GM19099 (cell line): Measurements from ENCODE around the gene CDC23.

ENCODE experiments used
- POLR2A ChIP-seq: IDR thresholded peaks from 3 replicates; pipeline ENCODE4 v1.6.1; 2011; ENCODE audit warnings: low read depth; ENCODE audit not compliant: insufficient read length; ENCODE audit errors: extremely low read depth

Gene CDC23

DNA sequence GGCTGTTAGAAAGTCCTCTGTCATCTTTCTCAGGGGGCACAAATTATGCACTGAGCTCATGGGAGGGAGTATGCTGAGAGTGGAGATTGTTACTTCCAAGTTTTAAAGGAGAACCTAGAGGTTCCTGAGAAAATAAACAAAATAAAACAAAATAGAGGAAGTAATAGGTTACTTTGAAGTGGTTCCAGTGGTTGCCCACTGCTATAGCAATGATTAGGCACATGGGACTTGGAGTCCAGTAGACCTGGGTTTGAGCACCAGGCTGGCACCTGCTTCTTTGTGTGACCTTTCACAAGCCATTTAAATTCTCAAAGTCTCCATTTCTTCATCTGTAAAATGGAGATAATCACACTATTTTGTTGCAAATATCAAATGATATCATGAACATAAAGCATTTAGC, 13.8 kb upstream of the CDC23 start:
- TF ChIP-seq POLR2A = no peak

DNA sequence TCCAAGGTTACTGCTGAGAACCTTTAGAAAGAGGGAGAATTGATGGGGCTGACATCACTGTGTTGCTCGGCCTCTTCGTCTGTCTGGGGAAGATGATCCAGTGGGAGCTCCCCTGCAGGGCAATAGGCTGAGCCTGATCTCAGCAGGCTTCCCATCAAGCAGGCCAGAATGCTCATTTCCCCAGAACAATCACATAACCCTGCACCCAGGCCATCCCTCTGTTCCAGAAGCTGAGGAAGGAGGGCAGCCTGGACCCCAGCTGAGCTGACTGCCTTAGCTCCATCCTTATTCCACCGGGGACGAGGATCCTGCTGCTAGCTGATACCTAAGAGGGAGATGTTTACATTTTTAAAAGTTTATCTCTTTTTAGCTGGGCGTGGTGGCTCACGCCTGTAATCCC, 11.6 kb upstream of the CDC23 start:
- no peak for TF ChIP-seq POLR2A

DNA sequence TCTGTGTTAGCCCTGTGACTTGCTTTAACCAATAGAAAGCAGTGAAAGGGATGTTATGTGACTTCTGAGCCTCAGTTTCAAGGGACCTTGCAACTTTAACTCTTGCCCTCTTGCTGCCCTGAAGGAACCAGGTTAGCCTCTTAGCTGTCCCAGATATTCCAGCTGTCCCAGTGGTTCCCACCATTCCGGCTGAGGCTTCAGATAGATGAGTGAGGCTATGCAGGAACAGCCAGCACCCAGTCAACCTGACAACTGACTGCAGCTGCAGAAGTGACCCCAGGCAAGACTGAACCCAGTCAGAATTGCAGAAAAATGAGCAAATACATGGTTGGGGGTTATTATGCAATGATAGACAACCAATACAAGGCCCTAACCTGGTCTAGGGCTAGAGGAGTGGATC, 10.4 kb upstream of the CDC23 start:
- no peak for TF ChIP-seq POLR2A

DNA sequence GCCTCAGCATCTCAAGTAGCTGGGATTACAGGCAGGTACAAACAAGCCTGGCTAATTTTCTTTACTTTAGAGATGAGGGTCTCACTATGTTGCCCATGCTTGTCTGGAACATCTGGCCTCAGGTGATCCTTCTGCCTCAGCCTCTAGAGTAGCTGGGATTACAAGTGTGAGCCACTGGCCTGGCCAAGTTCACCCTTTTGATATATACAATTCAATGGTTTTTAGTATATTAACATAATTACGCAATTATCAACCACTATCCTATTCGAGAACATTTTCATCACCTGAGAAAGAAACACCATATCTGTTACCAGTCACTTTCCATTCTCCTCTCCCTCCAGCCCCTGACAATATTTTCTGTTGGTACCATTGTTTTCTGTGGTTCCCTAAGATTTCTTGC, 3.7 kb upstream of the CDC23 start:
- TF ChIP-seq POLR2A = no peak

DNA sequence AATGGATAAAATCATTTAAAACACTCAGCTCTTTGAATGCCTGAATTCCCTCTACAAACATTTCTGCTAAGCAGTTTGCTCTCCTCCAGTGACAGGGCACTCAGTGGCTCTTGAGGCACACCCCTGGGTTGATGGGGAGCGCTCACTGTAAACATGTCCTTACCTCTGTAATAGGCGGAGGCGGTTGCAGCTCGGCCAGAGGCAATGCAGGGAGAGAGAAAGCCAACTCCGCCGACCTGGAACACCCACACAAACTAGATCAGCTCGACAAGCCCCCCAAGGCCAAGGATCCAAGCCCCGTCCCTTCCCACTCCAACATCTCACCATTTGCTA, 329 bp downstream of the CDC23 start:
- no peak for TF ChIP-seq POLR2A

DNA sequence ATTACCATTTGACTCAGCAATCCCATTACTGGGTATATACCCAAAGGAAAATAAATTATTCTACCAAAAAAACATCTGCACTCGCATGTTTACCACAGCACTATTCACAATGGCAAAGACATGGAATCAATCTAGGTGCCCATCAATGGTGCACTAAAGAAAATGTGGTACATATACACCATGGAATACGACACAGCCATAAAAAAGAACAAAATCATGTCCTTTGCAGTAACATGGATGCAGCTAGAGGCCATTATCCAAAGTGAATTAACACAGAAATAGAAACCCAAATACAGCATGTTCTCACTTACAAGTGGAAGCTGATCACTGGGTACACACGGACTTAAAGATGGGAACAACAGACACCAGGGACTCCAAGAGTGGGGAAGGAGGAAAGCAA, 2.1 kb downstream of the CDC23 start:
- TF ChIP-seq POLR2A = no peak

DNA sequence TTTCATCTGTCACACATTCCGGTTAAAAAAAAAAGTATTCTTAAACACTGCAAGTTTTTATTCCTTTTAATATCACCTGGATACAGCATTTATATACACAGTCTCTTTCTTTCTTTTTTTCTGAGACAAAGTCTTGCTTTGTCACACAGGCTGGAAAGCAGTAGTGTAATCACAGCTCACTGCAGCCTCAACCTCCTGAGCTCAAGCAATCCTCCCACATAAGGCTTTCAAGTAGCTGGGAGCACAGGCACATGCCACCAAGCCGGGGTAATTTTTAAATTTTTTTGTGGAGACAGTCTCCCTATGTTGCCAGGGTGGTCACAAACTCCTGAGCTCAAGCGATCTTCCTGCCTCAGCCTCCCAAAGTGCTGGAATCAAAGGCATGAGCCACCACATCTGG, 20.3 kb downstream of the CDC23 start:
- TF ChIP-seq POLR2A = no peak

DNA sequence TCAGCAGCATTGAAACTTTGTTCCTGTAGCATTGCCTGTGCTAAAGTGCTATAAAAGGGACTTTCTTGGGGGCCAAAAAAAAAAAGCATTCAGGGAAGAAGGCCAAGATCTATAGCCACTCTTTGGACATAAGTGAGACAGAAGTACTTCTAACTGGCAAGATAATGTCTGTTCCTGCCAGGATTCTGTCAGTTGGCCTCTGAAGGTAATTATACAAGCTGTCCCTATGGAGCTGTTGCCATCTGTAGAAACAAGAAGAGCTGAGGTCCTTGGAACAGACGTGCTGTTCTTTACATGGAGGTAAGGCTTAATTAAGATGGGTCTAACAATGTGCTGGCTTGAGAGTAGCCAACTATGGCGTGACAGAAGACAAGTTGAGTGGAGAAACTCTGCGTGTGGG, 24.5 kb downstream of the CDC23 start:
- no peak for TF ChIP-seq POLR2A

DNA sequence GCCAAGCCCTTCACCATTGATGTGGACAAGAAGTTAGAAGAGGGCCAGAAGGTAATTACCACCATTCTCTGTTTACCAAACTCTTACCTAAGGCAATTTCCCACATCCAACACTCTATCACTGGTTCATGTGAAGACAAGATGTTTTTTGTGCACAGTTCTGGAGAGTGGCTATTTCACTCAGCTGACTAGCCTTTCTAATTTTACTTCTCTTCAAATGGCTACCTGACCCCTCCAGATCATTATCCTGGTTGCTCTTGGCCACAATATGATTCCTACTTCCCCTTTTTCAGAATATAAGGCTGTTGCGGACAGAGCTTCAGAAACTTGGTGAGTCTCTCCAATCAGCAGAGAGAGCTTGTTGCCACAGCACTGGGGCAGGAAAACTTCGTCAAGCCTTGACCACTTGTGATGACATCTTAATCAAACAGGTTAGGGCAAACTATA, 27.1 kb downstream of the CDC23 start:
- TF ChIP-seq POLR2A = no peak

DNA sequence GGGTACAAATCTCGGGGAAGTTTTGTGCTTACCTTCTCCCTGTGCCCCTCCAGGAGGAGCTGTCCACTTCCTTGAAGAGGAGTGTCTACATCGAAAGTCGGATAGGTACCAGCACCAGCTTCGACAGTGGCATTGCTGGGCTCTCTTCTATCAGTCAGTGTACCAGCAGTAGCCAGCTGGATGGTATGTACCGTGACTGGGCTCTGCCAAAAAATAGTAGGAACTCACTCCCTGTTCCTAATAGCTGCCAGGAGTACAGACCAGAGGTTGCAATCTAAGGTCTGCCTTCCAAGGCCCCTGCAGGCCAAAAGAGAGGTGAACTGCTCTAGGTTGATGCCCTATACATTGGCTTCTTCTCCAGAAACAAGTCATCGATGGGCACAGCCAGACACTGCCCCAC, 30.3 kb downstream of the CDC23 start:
- no peak for TF ChIP-seq POLR2A

DNA sequence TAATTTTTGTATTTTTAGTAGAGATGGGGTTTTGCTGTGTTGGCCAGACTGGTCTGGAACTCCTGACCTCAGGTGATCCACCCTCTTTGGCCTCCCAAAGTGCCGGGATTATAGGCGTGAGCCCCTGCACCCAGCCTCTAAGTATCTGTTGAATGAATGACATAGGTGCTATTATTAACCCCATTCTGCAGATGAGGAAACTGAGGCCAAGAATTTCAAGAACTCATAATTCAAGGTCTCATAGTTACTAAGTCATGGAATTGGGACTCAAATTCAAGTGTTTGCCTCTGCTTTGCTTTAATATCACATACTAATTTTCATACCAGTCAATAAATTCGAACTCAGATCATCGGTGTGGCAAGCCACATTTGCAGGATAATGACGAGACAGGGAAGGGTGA, 32.3 kb downstream of the CDC23 start:
- TF ChIP-seq POLR2A = no peak

DNA sequence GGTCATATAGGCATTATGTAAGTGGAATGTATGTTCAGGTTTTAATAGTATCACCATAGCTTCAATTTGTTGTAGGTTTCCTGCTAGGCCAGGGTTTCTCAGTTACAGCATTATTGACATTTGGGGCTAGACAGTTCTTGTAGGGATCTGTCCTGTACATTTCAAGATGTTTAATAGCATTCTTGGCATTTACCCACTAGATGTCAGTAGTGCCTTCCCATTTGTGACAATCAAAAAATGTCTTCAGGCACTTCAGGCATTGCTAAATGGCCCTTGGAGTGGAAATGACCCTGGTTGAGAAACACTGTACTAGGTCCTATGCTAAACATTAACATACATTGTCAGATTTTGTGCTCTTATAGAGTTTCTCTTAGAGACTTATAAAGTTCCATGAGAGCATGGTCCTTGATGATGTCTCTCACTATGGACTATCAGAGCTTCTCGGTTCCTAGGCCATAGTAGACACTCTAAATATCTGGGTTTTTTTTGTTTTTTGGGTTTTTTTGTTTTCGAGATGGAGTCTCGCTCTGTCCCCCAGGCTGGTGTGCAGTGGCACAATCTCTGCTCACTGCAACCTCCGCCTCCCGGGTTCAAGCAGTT, 32.8 kb downstream of the CDC23 start:
- TF ChIP-seq POLR2A = no peak

DNA sequence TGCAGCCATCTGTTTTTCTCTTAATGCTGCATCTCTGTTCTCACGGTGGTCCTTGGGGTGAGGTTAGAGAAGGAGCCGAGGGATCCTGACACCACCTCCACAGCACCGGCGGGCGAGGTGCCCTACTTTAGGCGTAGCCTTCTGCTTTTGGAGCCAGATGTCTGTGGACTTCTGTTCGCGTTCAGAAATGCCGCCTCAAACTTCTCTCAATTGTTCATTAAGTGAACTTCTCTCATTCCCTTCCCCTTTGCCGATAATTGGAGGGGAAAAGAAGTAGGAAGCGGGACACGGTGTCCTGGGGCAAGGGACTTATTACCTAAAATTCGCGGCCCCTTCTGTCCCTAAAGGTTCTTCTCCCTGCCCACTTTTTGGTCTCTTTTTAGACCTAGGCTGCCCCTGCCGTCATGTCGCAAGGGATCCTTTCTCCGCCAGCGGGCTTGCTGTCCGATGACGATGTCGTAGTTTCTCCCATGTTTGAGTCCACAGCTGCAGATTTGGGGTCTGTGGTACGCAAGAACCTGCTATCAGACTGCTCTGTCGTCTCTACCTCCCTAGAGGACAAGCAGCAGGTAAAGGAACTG, 33.8 kb downstream of the CDC23 start:
- TF ChIP-seq POLR2A = no peak

DNA sequence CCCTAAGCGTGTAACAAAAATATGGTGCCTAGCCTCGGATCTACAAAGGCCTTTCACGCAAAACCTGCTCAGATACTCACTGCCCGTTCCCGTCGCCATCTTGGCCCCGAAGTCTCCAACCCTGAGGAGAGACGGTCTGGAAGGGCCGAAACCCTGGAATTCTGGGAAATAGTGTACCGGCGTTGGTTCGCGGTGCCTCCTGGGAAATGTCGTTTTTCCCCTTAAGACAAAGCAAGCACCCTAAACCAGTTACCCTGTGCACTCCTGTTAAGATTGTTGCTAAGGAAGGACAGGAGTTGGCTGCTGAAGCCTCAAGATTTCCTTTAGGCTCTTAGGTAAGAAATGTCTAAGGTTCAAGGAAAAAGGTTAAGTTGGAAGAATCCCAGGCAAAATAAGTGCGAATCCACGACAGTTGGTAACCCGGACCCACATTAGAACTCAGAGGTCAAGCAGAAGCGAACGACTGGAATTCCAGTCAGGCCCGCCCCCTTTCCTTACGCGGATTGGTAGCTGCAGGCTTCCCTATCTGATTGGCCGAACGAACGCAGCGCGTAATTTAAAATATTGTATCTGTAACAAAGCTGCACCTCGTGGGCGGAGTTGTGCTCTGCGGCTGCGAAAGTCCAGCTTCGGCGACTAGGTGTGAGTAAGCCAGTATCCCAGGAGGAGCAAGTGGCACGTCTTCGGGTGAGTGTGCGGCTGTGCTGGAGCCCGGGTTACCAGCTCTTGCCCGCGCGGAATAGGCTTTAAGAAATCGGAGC, 34.4 kb downstream of the CDC23 start, which contains the start of the genes BRD8 and KIF20A:
Gene BRD8, minus strand, starts transcription at position 115 of the 761 bp plus-strand sequence. Its CDS starts 16 bp downstream, at position 99.
Gene KIF20A, plus strand, starts transcription at position 597 of the 761 bp plus-strand sequence. CDS start 569 bp downstream, outside the sequence.
- peak; percentile 77 for TF ChIP-seq POLR2A

DNA sequence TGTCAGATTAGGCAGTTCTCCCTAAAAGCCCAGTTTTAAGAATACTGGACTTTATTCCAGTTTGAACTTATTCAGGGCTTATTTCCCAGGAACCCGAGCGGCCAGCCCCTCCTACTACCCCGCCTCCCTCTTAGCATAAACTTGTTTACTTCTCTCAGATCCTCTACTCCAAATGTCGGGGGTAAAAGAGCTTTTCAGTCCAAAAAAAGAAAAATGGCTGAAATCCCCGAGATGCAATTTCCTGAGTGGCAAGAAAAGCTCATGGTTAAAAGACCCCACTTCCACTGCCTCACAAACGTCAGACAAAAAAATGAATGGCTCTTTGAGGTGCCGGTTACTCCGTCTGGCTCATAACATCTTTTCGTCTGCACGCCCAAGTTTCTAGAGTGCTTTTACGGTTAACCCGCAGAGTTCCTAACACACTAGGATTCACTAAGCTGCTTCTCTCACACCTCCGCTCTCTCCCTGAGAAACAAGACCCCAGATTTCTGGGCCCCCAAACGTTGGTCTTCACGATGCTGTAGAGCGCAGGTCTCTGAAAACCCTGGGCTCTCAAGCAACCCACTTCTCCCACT, 35.1 kb downstream of the CDC23 start:
- TF ChIP-seq POLR2A = no peak

DNA sequence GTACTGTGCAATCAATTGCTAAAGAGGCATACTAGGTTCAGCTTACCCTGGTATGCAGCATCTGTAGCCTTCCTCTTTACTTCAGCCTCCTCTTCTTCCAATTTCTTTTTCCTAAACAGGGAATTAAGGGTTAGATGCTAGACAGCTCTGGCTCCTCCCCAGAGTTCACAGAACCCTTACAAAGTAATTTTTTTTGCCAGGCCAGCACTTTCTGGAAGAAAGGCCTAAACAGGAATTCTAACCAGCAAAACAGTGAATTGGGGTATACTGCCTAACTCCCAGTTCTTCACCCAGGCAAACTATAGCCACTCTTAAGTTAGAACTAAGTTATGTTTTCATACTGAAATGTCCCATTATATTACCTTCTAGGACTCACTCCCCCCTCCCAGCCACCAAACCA, 42.8 kb downstream of the CDC23 start:
- TF ChIP-seq POLR2A = no peak
